Measurements from ENCODE around the gene LBH.

GRCh38 chr2:30269771-30270145 is 38.4 kb downstream of the LBH start:
- TF ChIP-seq POLR2A (IDR thresholded peaks at IDR 0.05) (no peak), CTCF (IDR thresholded peaks at IDR 0.05) (no peak), EP300 (IDR thresholded peaks at IDR 0.05) (no peak), POLR2AphosphoS5 (IDR thresholded peaks at IDR 0.05) (no peak)

Measured in gastroesophageal sphincter (tissue), 3 donors.